VCaP (cell line): Measurements from ENCODE around the gene ST8SIA1.

ENCODE experiments used
- H3K27ac ChIP-seq: fragments of 450-650 bp; 2 replicates; pipeline ENCODE4 v1.5.1; 2017
- TF ChIP-seq, protein P1 (sequence below): fragments of 450-650 bp; conservative IDR thresholded peaks from 2 replicates; pipeline ENCODE4 v1.5.1; 2017; ENCODE audit warnings: mild to moderate bottlenecking, moderate library complexity

ST8SIA1 gene

DNA sequence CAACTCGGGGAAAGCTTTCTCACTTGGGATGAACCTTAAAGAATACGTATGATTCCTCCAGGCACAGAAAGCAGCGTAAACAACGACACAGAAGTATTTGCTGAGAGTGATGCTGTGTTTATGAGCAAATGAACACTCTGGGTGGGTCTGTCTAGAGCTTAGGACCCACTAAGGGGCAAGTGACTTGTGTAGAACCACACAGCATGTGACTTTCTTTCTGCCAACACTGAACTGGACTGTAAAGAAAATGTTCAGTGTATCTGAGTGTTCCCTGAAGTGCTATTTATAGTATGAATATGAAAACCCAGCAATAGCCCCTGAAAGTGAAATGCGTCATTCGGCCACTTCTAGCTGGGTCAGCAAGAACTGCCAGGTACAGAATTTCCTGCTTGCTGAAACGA, 78.5 kb downstream of the ST8SIA1 start:
- TF ChIP-seq, protein P1, sequence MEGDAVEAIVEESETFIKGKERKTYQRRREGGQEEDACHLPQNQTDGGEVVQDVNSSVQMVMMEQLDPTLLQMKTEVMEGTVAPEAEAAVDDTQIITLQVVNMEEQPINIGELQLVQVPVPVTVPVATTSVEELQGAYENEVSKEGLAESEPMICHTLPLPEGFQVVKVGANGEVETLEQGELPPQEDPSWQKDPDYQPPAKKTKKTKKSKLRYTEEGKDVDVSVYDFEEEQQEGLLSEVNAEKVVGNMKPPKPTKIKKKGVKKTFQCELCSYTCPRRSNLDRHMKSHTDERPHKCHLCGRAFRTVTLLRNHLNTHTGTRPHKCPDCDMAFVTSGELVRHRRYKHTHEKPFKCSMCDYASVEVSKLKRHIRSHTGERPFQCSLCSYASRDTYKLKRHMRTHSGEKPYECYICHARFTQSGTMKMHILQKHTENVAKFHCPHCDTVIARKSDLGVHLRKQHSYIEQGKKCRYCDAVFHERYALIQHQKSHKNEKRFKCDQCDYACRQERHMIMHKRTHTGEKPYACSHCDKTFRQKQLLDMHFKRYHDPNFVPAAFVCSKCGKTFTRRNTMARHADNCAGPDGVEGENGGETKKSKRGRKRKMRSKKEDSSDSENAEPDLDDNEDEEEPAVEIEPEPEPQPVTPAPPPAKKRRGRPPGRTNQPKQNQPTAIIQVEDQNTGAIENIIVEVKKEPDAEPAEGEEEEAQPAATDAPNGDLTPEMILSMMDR = no peak

DNA sequence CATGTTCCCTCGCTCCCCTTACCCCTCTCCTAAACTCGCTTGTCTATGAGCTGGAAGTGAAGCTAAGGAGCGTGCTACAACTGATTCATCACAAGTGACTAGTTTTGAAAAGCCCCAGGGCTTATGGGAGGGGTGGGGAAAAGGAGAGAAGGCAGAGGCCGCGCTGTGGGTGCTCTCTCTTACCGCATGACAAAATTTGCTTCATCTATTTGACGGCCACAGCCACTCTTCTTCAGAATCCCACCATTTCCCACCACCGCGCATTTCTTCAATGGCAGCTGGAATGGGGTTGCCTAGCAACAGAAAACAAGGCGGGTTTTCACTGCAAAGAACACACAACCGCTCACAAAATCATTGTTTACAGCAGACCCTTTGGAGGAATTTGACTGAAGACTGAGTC, 79.4 kb downstream of the ST8SIA1 start:
- TF ChIP-seq, protein P1 = no peak
- no peak overlapping the region for H3K27ac ChIP-seq

More for the DNA sequence above, 78.5 kb downstream of the ST8SIA1 start:
- no peak overlapping the region for H3K27ac ChIP-seq

DNA sequence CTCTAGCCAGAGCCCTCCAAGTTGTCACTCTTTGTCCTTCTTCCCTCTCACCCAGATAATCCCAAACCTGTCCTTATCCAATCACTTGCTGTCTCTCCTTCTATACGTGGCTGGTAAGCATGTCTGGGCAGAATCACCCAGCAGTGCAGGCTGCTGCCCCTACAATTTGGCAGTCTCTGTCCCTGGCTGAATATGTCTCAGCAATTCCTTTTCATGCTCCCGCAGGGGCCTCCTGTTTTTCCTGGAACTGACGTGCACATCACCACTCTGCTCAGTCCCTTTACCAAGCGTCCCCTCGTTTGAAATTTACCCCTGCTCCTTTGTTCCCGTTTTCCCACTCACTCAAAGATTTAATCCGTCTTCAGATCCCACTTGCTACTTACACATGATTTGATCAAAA, 80.0 kb downstream of the ST8SIA1 start:
- TF ChIP-seq, protein P1 = no peak
- no peak overlapping the region for H3K27ac ChIP-seq

DNA sequence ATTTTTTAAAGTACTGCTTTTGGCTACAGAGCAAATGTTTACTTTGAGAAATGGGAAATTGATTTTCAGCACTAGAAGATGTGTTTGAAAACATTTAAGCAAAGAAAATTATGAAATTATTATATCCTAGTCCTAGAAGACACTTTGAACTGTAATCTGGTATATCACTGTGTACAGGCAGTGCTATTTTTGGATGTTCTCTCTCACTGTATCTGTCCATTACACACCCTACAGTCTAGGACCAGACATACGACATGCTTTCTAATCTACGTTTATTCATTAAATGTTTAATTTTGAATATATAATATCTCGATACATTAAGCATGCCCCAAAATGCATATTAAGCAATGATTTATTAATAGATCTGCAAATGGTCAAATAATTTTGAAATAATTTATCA, 82.5 kb downstream of the ST8SIA1 start:
- TF ChIP-seq, protein P1 = no peak
- H3K27ac ChIP-seq = peak overlapping the region; percentile 71; the same call in 1 of the 2 replicates

DNA sequence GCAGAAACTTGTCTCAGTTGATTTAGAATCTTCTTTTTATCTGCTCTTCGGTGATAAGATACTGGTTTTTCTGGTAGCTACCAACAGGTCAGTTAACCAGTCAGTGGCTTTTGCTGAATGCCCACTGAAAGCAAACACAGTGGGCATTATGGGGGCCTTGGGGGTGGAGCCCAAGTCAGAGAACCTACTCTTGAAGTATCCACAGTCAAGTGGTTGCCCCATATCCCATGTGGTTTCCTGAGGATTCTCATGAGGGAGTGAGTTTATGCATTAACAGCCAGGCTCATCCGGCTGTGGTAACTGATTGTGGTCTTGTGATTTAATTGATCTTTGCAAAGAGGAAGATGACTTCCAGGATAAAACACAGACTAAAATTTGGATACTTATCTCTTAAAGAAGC, 83.7 kb downstream of the ST8SIA1 start:
- peak overlapping the region; percentile 71 for H3K27ac ChIP-seq
- TF ChIP-seq, protein P1 = no peak

DNA sequence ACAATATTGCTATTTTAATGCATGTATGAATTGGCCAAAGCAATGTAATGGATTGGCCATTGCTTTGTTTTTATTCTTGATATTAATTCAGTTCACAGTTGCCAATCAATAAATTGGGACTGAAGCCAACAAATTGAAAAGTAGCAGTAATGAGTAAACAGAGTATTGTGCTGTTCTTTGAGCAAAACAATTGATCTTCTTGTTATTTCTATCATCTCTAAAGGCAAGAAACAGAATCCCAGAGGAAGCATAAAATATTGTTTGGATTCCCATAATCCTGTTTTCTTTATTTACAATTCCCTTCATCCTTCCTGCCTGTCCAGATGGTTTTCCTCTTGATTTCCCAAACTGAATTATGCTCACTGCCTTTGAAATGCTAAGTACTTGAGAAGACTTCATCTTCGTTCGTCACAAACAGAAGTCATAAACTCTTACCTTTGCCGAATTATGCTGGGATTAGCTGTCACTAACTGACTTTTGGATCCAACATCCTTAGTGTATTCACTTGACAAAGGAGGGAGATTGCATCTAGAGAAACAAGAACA, 85.9 kb downstream of the ST8SIA1 start:
- TF ChIP-seq, protein P1 = no peak
- no peak overlapping the region for H3K27ac ChIP-seq

DNA sequence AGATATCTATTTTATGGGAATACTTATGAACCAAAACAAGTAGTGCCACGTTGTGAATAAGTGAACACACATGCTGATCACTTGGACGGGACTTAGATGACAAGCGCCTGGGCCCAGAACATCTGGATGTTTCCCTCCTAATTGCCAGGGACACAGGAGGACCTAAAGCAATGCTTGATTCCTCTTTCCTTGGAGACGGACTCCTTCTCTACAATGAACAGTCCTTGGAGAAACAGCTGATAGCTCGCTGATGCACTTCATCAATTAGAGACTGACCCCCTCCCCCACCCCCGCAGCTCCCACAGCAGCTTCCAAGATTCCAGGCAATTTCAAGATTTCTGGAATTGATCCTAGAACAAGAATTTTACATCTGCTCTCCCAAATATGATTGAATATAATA, 86.4 kb downstream of the ST8SIA1 start:
- H3K27ac ChIP-seq = no peak overlapping the region
- TF ChIP-seq, protein P1 = no peak
